GM15510 (cell line): ENCODE data around the gene CLTC.

Experiments
- POLR2A ChIP-seq: IDR thresholded peaks from 3 replicates; pipeline ENCODE4 v1.6.1; 2011; ENCODE audit warnings: borderline replicate concordance; ENCODE audit not compliant: insufficient read length; ENCODE audit errors: extremely low read depth

CLTC gene

GRCh38 chr17:59629174-59629573 lies 9.5 kb downstream of the CLTC start:
- TF ChIP-seq POLR2A, result no peak

- no peak for TF ChIP-seq POLR2A
These were observed 11.6 kb downstream of the CLTC start for GRCh38 chr17:59631276-59631675.

GRCh38 chr17:59632398-59632797 lies 12.7 kb downstream of the CLTC start:
- no peak for TF ChIP-seq POLR2A

- no peak for TF ChIP-seq POLR2A
These were observed 14.1 kb downstream of the CLTC start for GRCh38 chr17:59633658-59634359.

GRCh38 chr17:59634632-59635541 lies 15.2 kb downstream of the CLTC start:
- no peak for TF ChIP-seq POLR2A

- TF ChIP-seq POLR2A, result no peak
These were observed 18.1 kb downstream of the CLTC start for GRCh38 chr17:59637611-59638310.

GRCh38 chr17:59638553-59638952 lies 18.9 kb downstream of the CLTC start:
- TF ChIP-seq POLR2A, result no peak

GRCh38 chr17:59641799-59642484 lies 22.2 kb downstream of the CLTC start:
- TF ChIP-seq POLR2A, result no peak

- no peak for TF ChIP-seq POLR2A
These were observed 22.9 kb downstream of the CLTC start for GRCh38 chr17:59642565-59642964.

- TF ChIP-seq POLR2A, result no peak
These were observed 23.8 kb downstream of the CLTC start for GRCh38 chr17:59643159-59644140.

- no peak for TF ChIP-seq POLR2A
These were observed 27.6 kb downstream of the CLTC start for GRCh38 chr17:59647288-59647687.

- TF ChIP-seq POLR2A, result no peak
These were observed 30.2 kb downstream of the CLTC start for GRCh38 chr17:59649886-59650285.

GRCh38 chr17:59650642-59651041 lies 30.9 kb downstream of the CLTC start:
- TF ChIP-seq POLR2A, result no peak
